Inflammatory macrophage (primary cell): ENCODE results near the gene RIMBP2.

Experiments used
- DNase-seq, 2 donors: peaks; one replicate each; pipeline ENCODE4 v3.0.0-alpha.2; 2020 to 2022

Gene RIMBP2

GRCh38 chr12:130478786-130479185 lies 237.3 kb downstream of the RIMBP2 start:
- no peak for DNase-seq

- no peak for DNase-seq
Measured at GRCh38 chr12:130477701-130478100, 238.4 kb downstream of the RIMBP2 start.

GRCh38 chr12:130477266-130477665 lies 238.8 kb downstream of the RIMBP2 start:
- no peak for DNase-seq

GRCh38 chr12:130476451-130477135 lies 239.5 kb downstream of the RIMBP2 start:
- DNase-seq: no peak

GRCh38 chr12:130474599-130475269 lies 241.4 kb downstream of the RIMBP2 start:
- no peak for DNase-seq

GRCh38 chr12:130473266-130473665 lies 242.8 kb downstream of the RIMBP2 start:
- no peak for DNase-seq

GRCh38 chr12:130470969-130471368 lies 245.1 kb downstream of the RIMBP2 start:
- DNase-seq: no peak

GRCh38 chr12:130469552-130469951 lies 246.5 kb downstream of the RIMBP2 start:
- DNase-seq: no peak

- DNase-seq: no peak
Measured at GRCh38 chr12:130468700-130469245, 247.3 kb downstream of the RIMBP2 start.

- no peak for DNase-seq
Measured at GRCh38 chr12:130468186-130468585, 247.9 kb downstream of the RIMBP2 start.

GRCh38 chr12:130465626-130466025 lies 250.5 kb downstream of the RIMBP2 start:
- DNase-seq: no peak

GRCh38 chr12:130465046-130465445 lies 251.1 kb downstream of the RIMBP2 start:
- no peak for DNase-seq

GRCh38 chr12:130463818-130464670 lies 252.1 kb downstream of the RIMBP2 start:
- DNase-seq: no peak

- no peak for DNase-seq
Measured at GRCh38 chr12:130463275-130463658, 252.8 kb downstream of the RIMBP2 start.

GRCh38 chr12:130462558-130463274 lies 253.4 kb downstream of the RIMBP2 start:
- DNase-seq: no peak

- DNase-seq: no peak
Measured at GRCh38 chr12:130461839-130462557, 254.1 kb downstream of the RIMBP2 start.

- no peak for DNase-seq
Measured at GRCh38 chr12:130461447-130461815, 254.7 kb downstream of the RIMBP2 start.

- no peak for DNase-seq
Measured at GRCh38 chr12:130460611-130461446, 255.3 kb downstream of the RIMBP2 start.

- DNase-seq: no peak
Measured at GRCh38 chr12:130459916-130460315, 256.2 kb downstream of the RIMBP2 start.

- no peak for DNase-seq
Measured at GRCh38 chr12:130458341-130458740, 257.8 kb downstream of the RIMBP2 start.

- no peak for DNase-seq
Measured at GRCh38 chr12:130457215-130457614, 258.9 kb downstream of the RIMBP2 start.
